NOMO-1 treated with DMSO at 0.1 percent for 48 hours (cell line): ENCODE data around the gene ZCCHC24.
A peak's percentile ranks its signal among the peaks of the same experiment; 100 is the strongest.
"Not testable (repeated sequence)": the region's sequence is repeated elsewhere in the genome, so short reads cannot be mapped to it uniquely, and the experiment has no call there.

ENCODE experiments used
- DNase-seq: peaks from one replicate; lab custom pipeline; 2025; ENCODE audit not compliant: unreplicated experiment; lab: John Stamatoyannopoulos, UW

Gene ZCCHC24

DNA sequence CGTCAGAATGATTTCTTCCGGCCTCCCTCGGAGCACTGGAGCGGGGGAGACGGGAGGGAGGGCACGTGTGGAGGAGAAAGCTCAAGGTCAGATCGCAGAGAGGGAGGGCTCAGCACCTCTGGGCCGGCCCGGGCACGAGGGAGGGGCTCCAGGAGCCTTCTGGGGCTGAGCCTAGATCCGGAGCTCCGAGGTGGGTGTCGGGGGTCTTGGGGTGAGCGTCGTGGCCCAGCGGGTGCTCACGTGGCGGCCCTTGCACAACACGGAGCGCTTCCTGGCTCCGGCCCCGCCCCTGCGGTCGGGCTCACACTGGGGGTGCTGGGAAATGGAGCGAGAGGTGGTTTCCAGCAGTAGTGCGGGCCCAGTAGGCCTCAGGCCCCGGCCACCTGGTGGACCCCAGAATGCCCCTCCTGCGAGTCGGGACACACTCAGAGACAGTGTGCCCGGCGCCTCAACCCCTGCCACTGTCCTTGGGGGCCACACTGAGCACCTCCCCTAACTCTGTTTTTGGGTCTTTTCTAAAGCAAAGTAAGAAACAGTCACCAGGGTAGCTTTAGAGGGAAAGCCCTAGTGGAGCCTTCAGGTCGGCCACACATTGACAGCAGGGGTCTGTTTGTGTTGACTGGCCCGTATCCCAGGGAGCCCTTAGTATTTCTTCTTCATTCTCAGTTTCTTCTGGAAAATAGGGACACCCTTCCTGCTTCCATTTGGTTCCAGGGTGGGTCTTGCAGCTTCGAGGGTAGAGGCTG, 97.4 kb downstream of the ZCCHC24 start:
- DNase-seq, result peak; percentile 70

DNA sequence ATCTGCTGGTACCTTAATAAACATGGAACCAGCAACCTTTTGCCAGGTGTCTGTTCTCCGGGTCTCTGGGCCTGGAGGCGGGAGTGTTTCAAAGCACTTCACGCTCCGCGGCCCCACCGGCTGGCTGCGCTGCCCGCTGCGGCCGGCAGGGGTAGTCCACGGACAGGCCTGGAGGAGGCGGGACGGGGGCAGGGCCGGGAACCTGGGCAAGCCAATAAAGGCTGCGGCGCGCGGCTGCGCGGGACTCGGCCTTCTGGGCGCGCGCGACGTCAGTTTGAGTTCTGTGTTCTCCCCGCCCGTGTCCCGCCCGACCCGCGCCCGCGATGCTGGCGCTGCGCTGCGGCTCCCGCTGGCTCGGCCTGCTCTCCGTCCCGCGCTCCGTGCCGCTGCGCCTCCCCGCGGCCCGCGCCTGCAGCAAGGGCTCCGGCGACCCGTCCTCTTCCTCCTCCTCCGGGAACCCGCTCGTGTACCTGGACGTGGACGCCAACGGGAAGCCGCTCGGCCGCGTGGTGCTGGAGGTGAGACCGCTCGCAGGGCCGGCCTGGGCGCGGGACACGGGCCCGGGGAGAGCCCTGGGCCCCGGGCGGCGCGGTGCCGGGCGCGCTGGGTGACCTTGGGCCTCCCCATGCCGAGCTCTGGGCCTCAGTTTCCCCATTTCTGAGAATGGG, 98.1 kb downstream of the ZCCHC24 start, which contains the start of gene PPIF:
TSS of gene PPIF (plus strand) at position 244 of the 668 bp plus-strand sequence. CDS start at position 324, 80 bp downstream.
- peak; percentile 84 for DNase-seq

DNA sequence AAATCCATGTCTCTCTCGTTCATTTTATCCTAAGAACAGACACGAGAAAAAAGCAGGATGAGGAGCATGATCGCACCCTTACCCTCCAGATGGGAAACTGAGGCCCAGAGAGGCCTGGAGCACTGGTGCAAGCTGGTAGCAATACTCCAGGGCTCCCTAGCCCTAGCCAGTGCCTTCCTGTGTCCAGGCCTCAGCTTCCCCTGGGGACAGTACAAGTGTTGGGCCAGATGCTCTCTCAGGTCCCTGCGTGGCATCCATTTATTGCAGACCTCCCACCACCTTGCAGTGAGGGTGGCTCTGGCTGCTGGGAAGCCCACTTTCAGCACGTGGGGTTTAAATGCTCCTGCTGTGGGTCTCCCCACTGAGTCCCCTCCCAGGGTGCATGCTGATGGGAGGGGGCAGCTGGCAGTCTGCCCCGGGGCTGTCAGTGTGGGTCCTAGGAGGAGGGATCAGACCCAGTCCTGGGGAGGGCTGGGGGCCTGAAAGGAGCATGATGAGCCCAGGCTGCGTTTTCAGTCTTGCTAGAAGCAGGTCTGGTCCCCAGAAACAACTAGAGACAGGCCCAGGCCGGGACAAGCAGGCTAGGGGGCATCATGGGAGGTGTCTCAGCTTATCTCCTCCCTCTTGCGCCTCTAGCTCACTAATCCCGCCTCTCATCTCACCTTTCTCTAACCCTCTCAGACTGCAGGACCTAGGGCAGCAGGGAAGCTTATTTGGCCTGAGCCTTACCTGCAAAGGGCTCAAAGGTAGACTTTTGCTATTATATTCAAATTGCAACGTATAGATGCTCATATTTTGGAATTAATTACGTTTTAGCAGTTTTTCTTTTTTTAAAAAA, 98.8 kb downstream of the ZCCHC24 start:
- DNase-seq, result no peak

DNA sequence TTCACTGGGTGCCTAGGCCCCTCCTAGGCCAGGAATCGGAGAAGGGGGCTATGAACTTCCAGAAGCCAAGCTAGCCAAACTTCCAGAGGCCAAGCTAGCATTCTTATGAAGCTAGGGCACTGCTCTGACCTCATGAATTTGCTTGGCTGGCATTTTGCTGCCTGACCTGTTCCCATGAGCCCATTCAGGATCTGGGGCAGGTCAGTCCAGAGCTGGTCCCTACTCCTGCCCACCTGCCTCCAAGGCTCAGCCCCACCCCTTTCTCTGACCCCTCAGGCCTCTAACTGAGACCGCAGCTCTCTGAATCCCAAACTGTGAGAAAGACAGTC, 99.4 kb downstream of the ZCCHC24 start:
- DNase-seq, result no peak

DNA sequence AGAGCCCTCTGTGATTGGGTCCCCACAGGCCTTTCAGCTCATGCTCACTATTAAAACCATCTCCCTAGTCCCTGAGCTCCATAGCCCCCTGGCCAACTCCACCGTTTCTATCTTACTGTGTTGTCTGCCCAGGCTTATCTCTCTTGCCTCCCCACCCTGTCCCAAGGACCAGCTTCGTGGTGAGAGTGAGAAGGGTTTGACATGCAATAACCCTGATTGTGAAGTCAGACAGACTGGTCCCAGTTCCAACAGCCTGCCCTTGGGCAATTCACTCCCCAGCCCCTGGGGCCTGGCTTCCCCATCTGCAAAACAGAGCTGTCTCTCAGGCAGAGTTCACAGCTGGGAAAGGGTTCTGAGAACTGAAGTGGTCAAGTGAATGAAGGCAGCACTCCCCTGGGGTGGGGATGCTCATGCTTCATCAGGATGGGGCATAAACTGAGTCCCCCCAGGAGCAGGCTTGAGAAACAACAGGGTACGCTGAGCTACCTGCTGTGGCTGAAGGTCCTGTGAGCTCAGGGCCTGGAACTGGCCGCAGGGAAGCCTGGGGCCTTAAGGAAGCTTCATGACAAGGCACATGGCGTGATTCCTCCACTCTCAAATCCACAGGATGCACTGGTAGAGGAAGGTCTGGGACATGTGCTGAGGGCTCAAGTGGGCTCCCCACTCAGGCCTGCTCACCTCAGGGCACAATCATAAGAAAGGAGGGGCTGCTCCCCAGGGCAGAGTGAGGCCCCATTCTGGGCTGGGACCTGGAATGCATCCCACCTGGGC, 100.0 kb downstream of the ZCCHC24 start:
- DNase-seq, result peak; percentile 16

DNA sequence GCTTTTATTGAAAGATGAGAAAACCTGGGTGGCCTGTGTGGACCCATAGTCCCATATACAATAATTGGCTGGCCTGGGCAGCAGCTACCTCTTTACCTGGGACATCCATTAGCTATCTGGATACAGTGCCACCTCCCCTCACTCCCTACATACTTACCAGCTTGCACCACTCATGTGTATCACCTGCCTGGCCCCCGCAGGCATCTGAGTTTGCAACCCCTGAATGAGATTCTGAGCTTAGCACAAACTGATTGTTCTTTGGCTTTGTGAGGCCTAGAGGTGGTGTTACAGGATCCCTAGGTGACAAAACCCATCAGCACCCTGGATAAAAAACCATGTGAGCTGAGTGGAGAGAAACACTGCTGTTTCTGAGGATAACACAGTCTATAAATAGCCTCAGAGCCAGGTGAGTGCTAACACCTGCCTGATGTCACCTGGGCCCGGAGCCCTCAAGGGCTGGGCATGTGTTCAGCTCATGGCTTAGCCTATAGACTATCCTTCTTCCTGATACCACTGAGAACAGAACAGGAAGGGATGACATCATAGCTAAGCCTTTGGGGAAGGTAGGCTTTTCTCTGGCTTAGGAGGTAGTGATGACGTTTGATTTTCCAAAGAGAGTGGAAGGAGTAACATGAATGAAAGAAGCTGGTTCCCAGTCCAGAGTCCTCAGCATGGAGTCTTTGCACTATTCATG, 100.8 kb downstream of the ZCCHC24 start:
- DNase-seq, result no peak

DNA sequence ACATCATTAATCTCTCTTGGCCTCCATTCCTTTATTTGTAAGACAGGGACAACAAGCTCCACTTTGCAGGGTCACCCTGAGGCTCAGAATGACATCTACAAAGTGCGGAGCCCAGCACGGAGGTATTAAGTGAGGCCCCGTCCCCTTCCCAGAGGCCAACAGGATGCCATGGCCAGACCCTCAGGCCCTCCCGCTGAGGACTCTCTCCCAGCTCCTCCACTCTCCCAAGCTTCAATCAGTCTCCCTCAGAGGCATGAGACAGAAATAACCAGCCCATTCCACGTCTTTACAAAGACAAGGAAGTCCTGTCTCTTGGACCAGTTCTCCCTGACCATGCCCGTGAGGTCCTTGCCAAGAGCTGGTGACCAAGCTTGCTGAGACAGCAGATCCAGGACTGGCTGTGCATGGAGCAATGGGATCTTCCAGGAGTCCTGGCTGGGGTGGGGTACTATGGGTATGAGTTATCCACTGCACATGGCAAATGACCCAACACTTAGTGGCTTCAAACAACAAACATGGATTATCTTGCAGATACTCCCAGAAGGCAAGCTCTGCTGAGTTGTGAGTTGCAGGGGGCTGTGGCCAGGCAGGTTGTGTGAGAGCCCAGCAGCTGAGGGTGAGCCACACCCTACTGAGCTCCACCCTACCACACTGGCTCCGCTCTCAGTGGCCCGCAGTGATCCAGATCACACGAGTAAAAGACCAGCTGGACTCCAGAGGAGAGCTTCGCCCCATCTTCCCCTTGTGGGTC, 102.4 kb downstream of the ZCCHC24 start:
- DNase-seq, result no peak

DNA sequence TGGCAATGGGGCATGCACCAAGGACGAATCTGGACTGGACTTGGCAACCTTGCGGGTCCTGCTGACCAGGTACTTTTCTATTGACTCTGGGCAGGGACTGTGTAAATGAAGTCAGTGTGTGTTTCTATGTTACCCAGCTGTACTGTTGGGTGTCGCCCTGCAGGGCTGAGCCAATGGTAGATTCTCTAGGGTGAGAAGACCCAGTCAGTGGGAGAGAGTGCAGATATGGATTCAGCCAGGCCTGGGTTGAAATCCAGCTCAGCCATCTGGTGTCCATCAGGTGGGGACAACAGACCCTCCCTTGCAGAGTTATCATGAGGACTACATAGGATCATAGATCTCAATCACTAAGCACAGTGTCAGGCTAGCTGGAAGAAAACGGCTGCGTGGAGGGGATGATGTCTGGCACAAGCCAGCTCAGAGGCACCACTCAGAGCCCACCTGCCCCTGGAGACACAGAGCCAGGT, 103.1 kb downstream of the ZCCHC24 start:
- no peak for DNase-seq

DNA sequence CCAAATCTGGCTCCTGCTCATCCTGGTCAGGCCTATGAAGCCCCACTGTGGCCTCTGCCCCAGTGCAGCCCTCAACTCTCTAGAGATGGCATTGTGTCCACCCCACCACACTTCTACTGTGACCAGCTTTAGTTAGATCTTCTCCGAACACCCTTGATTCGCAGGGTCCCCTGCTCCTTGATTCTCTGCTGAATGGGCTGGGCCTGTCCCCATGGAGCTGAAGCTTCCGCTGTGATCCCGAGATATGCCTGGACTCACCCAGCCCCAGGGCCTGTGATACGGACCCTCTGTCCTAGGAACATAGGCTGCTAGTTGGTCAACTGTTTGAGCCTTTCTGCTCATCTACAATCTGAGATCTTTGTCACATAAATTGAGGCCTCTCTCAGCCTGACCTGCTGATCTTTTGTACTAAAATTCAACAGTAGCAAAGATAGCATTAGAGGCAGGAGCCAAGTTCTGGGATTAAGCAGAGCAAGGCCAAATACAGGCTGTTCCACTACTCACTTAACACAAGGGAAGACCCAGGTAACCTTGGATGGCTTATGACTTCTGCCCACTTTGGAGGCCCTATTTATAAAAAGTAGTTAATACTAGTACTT, 104.7 kb downstream of the ZCCHC24 start:
- no peak for DNase-seq

DNA sequence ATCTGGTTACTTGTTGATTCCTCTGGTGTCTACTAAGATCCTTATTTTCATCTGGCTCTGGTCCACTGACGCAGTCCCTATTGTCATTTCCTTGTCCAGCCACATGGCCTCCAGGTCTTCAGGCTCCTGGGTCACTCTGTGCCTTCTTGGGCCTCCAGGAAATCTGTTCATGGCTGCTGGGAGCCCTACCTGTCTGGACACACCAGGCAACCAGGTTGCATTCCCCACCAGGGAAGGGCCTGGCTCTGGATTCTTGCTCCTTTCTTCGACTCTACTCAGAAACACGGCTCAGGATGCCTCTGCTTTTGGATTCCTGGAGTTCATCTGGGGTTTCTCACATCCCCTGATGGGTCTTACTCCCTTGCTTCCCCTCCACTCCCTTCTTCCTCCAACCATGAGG, 106.2 kb downstream of the ZCCHC24 start:
- DNase-seq, result no peak

DNA sequence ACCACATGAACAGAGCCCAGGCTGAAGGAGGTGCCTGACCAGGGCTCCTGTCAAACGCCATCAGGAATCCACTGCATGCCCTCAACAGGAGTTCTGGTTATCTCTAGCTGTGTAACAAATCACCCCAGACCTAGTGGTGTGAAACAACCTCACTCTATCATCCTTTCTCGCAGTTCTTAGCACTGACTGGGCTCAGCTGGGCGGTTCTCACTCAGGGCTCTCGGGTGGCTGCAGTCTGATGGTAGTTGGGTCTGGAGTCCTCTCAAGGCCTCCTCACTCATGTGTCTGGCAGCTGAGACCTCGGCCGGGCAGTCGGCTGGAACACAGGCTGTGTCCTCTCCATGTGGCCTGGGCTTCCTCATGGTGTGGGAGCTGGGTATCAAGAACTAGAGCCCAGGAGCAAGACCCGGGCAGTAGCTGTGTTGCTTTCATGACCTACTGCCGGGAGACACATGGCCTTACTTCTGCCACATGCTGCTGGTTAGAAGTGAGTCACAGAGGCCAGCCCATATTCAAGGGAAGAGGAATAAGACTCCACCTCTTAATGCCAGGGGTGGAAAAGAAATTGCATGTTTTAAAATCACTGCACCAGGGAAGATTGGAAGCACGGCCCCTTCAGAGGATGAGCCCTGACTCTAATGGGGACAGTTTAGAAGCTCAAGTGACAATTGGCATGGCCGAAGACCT, 107.5 kb downstream of the ZCCHC24 start:
- not testable (repeated sequence) for DNase-seq

DNA sequence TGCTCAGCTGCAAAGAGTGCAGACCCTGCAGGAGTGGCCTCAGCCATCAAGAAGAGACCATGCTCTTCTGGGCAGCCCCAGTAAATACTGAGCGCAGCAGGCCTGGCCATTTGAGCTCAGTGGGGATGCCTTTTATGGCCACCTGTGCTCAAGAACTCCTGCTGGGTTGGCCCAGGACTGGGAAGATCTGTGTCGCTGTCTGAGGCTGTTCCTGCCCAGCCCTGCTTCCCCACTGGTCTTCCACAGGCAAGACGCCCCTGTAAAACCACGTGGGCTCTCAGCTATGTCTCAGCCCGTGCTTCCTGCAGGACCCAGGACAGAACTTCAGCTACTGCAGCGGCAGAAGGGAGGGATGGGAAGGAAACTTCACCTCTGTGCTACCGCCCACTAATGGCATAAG, 108.7 kb downstream of the ZCCHC24 start:
- DNase-seq, result no peak

DNA sequence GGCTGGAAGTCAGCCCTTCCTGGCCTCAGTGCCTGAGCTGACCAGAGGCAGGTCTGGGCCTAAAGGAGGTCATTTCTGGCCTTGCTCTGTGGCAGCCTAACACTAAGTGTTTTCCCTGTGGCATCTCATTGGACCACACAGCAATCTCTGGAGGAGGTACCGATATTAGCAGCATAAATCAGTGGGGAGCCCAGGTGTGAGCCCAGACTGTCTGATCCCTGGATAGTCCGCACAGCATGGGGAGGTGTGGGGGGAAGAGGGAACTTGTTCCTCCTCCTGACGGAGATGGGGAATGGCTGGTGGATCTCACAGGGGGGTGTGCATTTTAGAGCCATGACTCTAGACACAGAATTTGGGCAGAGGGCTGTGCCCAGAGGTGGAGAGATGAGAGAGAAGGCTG, 109.1 kb downstream of the ZCCHC24 start:
- DNase-seq, result no peak

DNA sequence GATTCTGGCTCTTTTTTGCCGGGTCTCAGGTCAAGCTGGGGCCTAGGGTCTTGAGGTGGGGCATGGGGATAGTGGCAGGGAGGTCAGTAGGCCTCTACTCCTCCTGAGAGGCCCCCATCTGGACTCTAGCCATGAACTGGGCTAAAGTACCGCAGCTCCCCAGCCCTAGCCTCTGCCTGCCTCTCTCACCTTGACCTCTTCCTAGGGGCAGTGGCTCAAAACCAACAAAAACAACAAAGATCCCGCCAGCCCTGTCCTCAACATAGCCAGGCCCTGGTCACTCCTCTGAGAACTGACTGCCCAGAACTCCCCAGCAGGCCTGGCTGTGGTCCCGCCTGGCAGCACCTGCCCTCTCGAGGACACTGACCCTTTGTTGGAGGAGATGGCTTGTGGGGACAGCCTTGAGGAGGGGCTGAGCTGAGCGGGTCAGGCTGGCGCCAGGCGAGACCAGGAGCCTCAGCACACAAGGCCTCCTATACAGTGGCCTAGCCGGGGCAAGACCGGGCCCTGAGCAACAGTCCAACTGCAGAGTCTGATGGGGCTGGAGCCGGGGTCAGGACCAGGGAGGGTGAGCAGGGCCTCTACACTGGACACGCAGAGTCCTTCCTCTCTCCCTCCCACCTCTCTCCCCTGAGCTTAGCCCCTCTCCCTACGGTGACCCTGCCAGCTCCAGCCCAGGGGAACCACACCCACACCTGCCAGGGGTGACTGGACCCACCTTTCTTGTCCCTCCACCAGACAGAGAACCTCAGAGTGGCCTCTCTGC, 109.8 kb downstream of the ZCCHC24 start:
- DNase-seq, result no peak

DNA sequence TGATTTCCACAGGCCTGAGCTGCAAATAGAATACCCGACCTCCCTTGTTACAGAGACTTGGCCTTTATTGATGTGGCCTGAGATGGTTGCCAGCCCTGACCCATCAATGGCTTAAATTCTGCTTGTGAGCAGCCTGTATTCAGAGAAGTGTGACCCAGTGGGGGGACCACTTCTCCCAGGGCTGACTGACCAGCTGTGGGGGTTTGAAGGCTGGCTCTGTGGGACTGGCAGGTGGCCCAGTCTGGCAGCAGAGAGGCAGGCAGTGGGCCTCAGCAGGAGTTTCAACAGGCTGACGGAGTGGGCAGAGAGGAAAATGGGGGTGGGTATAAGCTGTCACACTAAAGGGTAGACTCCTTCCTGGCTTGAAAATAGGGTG, 110.3 kb downstream of the ZCCHC24 start:
- DNase-seq, result no peak

DNA sequence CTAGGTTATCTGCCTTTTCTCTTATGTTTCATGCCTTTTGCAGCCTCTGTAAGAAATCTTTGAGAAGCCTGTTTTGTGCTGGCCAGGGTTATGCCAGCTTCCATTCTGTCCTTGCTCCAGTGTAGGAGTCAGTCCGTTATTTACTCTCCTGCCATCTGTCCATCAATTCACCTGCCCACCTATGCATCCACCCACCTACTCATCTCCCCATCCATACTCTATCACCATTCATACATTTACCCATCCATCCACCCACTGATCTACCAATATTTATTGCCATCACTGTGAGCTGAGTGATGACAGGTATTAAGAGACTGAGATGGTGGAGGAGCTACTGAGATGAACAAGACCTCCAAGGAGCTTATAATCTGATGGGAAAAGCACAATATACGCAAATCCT, 110.9 kb downstream of the ZCCHC24 start:
- no peak for DNase-seq

DNA sequence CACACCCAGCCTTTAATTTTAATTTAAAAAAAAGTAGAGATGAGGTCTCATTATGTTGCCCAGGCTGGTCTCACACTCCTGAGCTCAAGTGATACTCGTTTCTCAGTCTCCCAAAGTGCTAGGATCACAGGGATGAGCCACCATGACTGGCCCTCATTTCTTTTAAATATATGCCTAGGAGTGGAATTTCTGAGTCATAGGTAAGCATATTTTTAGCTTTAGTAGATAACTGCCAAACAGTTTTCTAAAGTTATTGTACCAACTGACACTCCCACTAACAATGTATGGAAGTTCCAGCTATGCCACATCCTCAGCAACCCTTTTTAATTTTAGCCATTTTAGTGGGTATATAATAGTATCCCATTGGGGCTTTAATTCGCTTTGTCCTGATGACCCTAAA, 111.9 kb downstream of the ZCCHC24 start:
- DNase-seq, result no peak
